HEK293 (cell line): Measurements from ENCODE around the gene MYRFL.

Experiments
- CTCF ChIA-PET: fragments of 350-600 bp; formaldehyde crosslinking; extraction: SDS; loops from one replicate; lab custom pipeline; 2021; ENCODE audit warnings: antibody characterized with exemption; lab: Yijun Ruan, JAX
- POLR2A ChIA-PET: fragments of 300-600 bp; formaldehyde crosslinking; extraction: SDS; loops from one replicate; lab custom pipeline; 2020; ENCODE audit warnings: antibody characterized with exemption, inconsistent platforms; lab: Yijun Ruan, JAX
- H3K27ac ChIP-seq: fragments of 200-500 bp; sonication (Bioruptor generic); 2 replicates; pipeline ENCODE4 v1.5.1; 2014; ENCODE audit warnings: low read depth, low read length, control low read depth, inconsistent platforms; ENCODE audit errors: extremely low read depth
- H3K36me3 ChIP-seq, 2 experiments: fragments of 200-500 bp in 1 of 2; sonication (Bioruptor generic) in 1 of 2; 1 replicate in 1 of 2; 2 replicates in 1 of 2; pipeline ENCODE4 v1.5.1; 2014 to 2017; ENCODE audit warnings: inconsistent platforms in 2 of 2, low read length in 2 of 2; ENCODE audit not compliant: control insufficient read depth in 2 of 2, insufficient read depth in 1 of 2
- H3K4me1 ChIP-seq: fragments of 200-500 bp; sonication (Bioruptor generic); 2 replicates; pipeline ENCODE4 v1.5.1; 2014; ENCODE audit warnings: mild to moderate bottlenecking, low read length, inconsistent platforms; ENCODE audit not compliant: control insufficient read depth, insufficient read depth
- H3K4me3 ChIP-seq: 2 replicates; pipeline ENCODE4 v1.5.1; 2011; ENCODE audit warnings: low read depth, mild to moderate bottlenecking, control low read depth, low read length, moderate library complexity
- H3K9me3 ChIP-seq: fragments of 200-500 bp; sonication (Bioruptor generic); 2 replicates; pipeline ENCODE4 v1.5.1; 2014; ENCODE audit warnings: low read depth, low read length, inconsistent platforms; ENCODE audit not compliant: control insufficient read depth, insufficient read depth
- GLI4 ChIP-seq: fragments of 450-650 bp; formaldehyde crosslinking; IDR thresholded peaks from 2 replicates; pipeline ENCODE4 v1.5.1; 2016; ENCODE audit warnings: missing biosample characterization, missing genetic modification characterization
- IKZF3 ChIP-seq: fragments of 450-650 bp; IDR thresholded peaks from 2 replicates; pipeline ENCODE4 v1.5.0; 2018; ENCODE audit warnings: missing biosample characterization, mild to moderate bottlenecking, missing genetic modification characterization, moderate library complexity
- OVOL3 ChIP-seq: fragments of 450-650 bp; formaldehyde crosslinking; IDR thresholded peaks from 2 replicates; pipeline ENCODE4 v1.5.1; 2016; ENCODE audit warnings: missing biosample characterization, missing genetic modification characterization
- PRDM1 ChIP-seq: fragments of 450-650 bp; formaldehyde crosslinking; IDR thresholded peaks from 2 replicates; pipeline ENCODE4; 2016; ENCODE audit warnings: missing biosample characterization, missing genetic modification characterization
- ZBTB20 ChIP-seq: fragments of 450-650 bp; formaldehyde crosslinking; IDR thresholded peaks from 2 replicates; pipeline ENCODE4 v1.5.1; 2016; ENCODE audit warnings: missing biosample characterization, missing genetic modification characterization
- ZBTB48 ChIP-seq: fragments of 450-650 bp; formaldehyde crosslinking; IDR thresholded peaks from 2 replicates; pipeline ENCODE4 v1.5.1; 2016; ENCODE audit warnings: missing biosample characterization, missing genetic modification characterization
- ZFP3 ChIP-seq: fragments of 450-650 bp; formaldehyde crosslinking; IDR thresholded peaks from 2 replicates; pipeline ENCODE4 v1.5.1; 2016; ENCODE audit warnings: low read depth, missing biosample characterization, missing genetic modification characterization
- ZNF112 ChIP-seq: fragments of 450-650 bp; formaldehyde crosslinking; IDR thresholded peaks from 2 replicates; pipeline ENCODE4 v1.5.0; 2017; ENCODE audit warnings: missing biosample characterization, missing genetic modification characterization
- ZNF221 ChIP-seq: fragments of 450-650 bp; formaldehyde crosslinking; IDR thresholded peaks from 2 replicates; pipeline ENCODE4 v1.5.1; 2017; ENCODE audit warnings: missing biosample characterization, missing genetic modification characterization, borderline replicate concordance
- ZNF23 ChIP-seq: fragments of 450-650 bp; formaldehyde crosslinking; IDR thresholded peaks from 2 replicates; pipeline ENCODE4 v1.5.1; 2016; ENCODE audit warnings: missing biosample characterization, missing genetic modification characterization, borderline replicate concordance
- ZNF248 ChIP-seq: fragments of 450-650 bp; formaldehyde crosslinking; IDR thresholded peaks from 2 replicates; pipeline ENCODE4 v1.5.1; 2017; ENCODE audit warnings: missing biosample characterization, missing genetic modification characterization
- ZNF266 ChIP-seq: fragments of 450-650 bp; formaldehyde crosslinking; IDR thresholded peaks from 2 replicates; pipeline ENCODE4 v1.5.1; 2016; ENCODE audit warnings: missing biosample characterization, missing genetic modification characterization, low read depth
- ZNF335 ChIP-seq: fragments of 450-650 bp; formaldehyde crosslinking; conservative IDR thresholded peaks from 2 replicates; pipeline ENCODE4 v1.5.1; 2016; ENCODE audit warnings: missing biosample characterization, missing genetic modification characterization
- ZNF548 ChIP-seq: fragments of 450-650 bp; formaldehyde crosslinking; IDR thresholded peaks from 2 replicates; pipeline ENCODE4 v1.5.1; 2016; ENCODE audit warnings: missing biosample characterization, missing genetic modification characterization
- ZNF555 ChIP-seq: fragments of 450-650 bp; formaldehyde crosslinking; conservative IDR thresholded peaks from 2 replicates; pipeline ENCODE4 v1.5.1; 2017; ENCODE audit warnings: missing biosample characterization, mild to moderate bottlenecking, missing genetic modification characterization, inconsistent platforms
- ZNF560 ChIP-seq: fragments of 450-650 bp; formaldehyde crosslinking; IDR thresholded peaks from 2 replicates; pipeline ENCODE4 v1.5.1; 2017; ENCODE audit warnings: missing biosample characterization, missing genetic modification characterization, borderline replicate concordance
- ZNF585B ChIP-seq: fragments of 450-650 bp; formaldehyde crosslinking; IDR thresholded peaks from 2 replicates; pipeline ENCODE4 v1.5.1; 2016; ENCODE audit warnings: missing biosample characterization, missing genetic modification characterization
- ZNF623 ChIP-seq: fragments of 450-650 bp; formaldehyde crosslinking; IDR thresholded peaks from 2 replicates; pipeline ENCODE4 v1.5.1; 2016; ENCODE audit warnings: missing biosample characterization, missing genetic modification characterization
- ZNF792 ChIP-seq: fragments of 450-650 bp; formaldehyde crosslinking; IDR thresholded peaks from 2 replicates; pipeline ENCODE4 v1.5.1; 2016; ENCODE audit warnings: missing biosample characterization, missing genetic modification characterization
- ZSCAN23 ChIP-seq: fragments of 450-650 bp; formaldehyde crosslinking; IDR thresholded peaks from 2 replicates; pipeline ENCODE4 v1.5.1; 2016; ENCODE audit warnings: missing biosample characterization, missing genetic modification characterization
- TF ChIP-seq, protein P1 (sequence below): fragments of 450-650 bp; formaldehyde crosslinking; optimal IDR thresholded peaks from 2 replicates; pipeline ENCODE3; 2016; ENCODE audit warnings: missing biosample characterization, mild to moderate bottlenecking, missing genetic modification characterization
- TF ChIP-seq, protein P2 (sequence below): fragments of 450-650 bp; formaldehyde crosslinking; IDR thresholded peaks from 2 replicates; pipeline ENCODE4 v1.5.1; 2016; ENCODE audit warnings: missing biosample characterization, missing genetic modification characterization
- TF ChIP-seq, protein P3 (sequence below): fragments of 450-650 bp; formaldehyde crosslinking; IDR thresholded peaks from 2 replicates; pipeline ENCODE4 v1.5.1; 2016; ENCODE audit warnings: missing biosample characterization, missing genetic modification characterization

The MYRFL gene

DNA sequence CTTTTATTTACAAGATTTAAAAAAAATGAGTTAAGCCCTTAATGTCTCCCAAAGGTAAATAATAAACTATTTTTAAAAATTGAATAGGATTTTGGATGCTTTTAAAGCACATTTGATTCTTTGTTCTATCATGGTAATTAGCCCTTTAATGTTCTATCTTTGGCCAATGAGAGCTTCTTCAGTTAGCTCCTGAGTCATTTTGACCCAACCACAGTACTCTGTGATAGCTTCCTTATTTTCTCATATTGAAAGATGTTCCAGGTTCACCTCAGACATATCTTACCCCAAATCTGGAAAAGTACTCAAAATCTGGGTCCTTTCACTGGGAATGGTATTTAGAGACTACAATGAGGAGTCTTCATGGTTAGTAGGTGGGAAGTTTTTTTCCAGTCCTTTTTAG, 98.0 kb downstream of the MYRFL start:
- Histone ChIP-seq H3K4me3 (no peak overlapping the region), H3K4me1 (no peaks in the 10 kb centered on the region), H3K36me3 (no peaks in the 10 kb centered on the region), H3K27ac (no peak overlapping the region), H3K9me3 (no peaks in the 10 kb centered on the region; the same call in 1 of the 2 replicates)
- CTCF ChIA-PET: interaction anchor here (0.7 kb wide), 1 partner anchor 35 kb away, joined by 3 read pairs; no protein-coding TSS in a partner anchor
- TF ChIP-seq ZSCAN23 (tag by site-specific recombination): no peak
- TF ChIP-seq GLI4: no peak
- no peak for TF ChIP-seq ZNF585B
- no peak for TF ChIP-seq IKZF3 (tag by site-specific recombination)
- TF ChIP-seq, protein P1, sequence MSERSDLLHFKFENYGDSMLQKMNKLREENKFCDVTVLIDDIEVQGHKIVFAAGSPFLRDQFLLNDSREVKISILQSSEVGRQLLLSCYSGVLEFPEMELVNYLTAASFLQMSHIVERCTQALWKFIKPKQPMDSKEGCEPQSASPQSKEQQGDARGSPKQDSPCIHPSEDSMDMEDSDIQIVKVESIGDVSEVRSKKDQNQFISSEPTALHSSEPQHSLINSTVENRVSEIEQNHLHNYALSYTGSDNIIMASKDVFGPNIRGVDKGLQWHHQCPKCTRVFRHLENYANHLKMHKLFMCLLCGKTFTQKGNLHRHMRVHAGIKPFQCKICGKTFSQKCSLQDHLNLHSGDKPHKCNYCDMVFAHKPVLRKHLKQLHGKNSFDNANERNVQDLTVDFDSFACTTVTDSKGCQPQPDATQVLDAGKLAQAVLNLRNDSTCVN (tag by site-specific recombination): no peak
- TF ChIP-seq, protein P2, sequence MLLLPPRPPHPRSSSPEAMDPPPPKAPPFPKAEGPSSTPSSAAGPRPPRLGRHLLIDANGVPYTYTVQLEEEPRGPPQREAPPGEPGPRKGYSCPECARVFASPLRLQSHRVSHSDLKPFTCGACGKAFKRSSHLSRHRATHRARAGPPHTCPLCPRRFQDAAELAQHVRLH: no peak
- TF ChIP-seq ZFP3 (tag by site-specific recombination): no peak
- TF ChIP-seq PRDM1 (tag by site-specific recombination): no peak
- TF ChIP-seq OVOL3 (tag by site-specific recombination): no peak
- TF ChIP-seq ZNF266: no peak
- TF ChIP-seq, all 188 proteins: peak for 0
- POLR2A ChIA-PET: no interaction called here

DNA sequence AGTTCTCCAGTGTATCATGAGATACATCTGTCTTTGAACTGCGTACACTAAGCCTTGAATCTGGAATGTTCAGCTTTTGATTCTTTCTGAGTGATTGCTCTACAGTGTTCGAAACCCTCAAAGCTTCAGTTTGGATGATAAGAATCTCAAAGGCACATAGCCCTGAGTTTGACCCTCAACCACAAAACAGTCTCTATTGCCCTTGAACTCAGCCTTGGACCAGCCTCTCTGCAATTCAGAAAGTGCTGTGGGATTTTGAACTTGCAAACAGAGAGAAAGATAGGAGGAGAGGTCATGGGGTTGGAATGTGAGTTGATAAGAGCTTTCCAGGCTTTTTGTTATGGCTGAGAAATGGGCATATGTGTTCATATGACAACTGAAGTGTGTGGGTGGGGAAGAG, 100.3 kb downstream of the MYRFL start:
- TF ChIP-seq ZBTB20 (tag by site-specific recombination): no peak
- no peak for TF ChIP-seq ZNF560 (tag by site-specific recombination)
- TF ChIP-seq, protein P3, sequence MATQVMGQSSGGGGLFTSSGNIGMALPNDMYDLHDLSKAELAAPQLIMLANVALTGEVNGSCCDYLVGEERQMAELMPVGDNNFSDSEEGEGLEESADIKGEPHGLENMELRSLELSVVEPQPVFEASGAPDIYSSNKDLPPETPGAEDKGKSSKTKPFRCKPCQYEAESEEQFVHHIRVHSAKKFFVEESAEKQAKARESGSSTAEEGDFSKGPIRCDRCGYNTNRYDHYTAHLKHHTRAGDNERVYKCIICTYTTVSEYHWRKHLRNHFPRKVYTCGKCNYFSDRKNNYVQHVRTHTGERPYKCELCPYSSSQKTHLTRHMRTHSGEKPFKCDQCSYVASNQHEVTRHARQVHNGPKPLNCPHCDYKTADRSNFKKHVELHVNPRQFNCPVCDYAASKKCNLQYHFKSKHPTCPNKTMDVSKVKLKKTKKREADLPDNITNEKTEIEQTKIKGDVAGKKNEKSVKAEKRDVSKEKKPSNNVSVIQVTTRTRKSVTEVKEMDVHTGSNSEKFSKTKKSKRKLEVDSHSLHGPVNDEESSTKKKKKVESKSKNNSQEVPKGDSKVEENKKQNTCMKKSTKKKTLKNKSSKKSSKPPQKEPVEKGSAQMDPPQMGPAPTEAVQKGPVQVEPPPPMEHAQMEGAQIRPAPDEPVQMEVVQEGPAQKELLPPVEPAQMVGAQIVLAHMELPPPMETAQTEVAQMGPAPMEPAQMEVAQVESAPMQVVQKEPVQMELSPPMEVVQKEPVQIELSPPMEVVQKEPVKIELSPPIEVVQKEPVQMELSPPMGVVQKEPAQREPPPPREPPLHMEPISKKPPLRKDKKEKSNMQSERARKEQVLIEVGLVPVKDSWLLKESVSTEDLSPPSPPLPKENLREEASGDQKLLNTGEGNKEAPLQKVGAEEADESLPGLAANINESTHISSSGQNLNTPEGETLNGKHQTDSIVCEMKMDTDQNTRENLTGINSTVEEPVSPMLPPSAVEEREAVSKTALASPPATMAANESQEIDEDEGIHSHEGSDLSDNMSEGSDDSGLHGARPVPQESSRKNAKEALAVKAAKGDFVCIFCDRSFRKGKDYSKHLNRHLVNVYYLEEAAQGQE (tag by site-specific recombination): no peak
- TF ChIP-seq OVOL3 (tag by site-specific recombination): no peak
- TF ChIP-seq ZNF335 (tag by site-specific recombination): no peak
- ChIA-PET CTCF (interaction anchor here (0.6 to 1.5 kb wide), 2 partner anchors 25 to 1855 kb away, joined by 4 read pairs; no protein-coding TSS in a partner anchor), POLR2A (no interaction called here)
- Histone ChIP-seq H3K36me3 (no peaks in the 10 kb centered on the region), H3K4me1 (no peaks in the 10 kb centered on the region), H3K4me3 (no peak overlapping the region), H3K9me3 (no peaks in the 10 kb centered on the region), H3K27ac (no peak overlapping the region)

DNA sequence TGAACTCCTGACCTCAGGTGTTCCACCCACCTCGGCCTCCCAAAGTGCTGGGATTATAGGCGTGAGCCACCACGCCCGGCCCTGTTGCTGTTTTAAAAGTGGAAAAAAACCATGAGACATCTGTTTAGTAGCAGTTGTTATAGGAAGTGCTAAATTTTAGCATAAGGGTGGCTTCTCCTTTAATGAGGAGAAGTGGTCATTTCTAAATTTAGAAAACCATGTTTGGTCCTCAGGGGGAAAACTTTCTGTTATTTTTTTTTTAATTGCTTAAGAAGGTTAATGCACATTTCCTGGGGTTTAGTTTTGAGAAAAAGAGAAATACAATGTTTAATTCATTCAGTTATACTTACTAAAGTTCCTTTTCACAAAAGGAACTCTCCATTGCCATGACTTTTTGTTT, 102.1 kb downstream of the MYRFL start:
- Histone ChIP-seq H3K27ac (no peak overlapping the region), H3K36me3 (no peaks in the 10 kb centered on the region), H3K4me1 (no peaks in the 10 kb centered on the region), H3K4me3 (no peak overlapping the region), H3K9me3 (no peaks in the 10 kb centered on the region)
- ChIA-PET CTCF (interaction anchor here (1.2 kb wide), 1 partner anchor 26 kb away, joined by 4 read pairs; no protein-coding TSS in a partner anchor), POLR2A (no interaction called here)
- TF ChIP-seq ZNF221 (no peak), ZNF23 (tag by site-specific recombination) (no peak), ZNF623 (no peak), ZNF555 (tag by site-specific recombination) (no peak), ZNF112 (no peak), ZNF548 (no peak), ZNF792 (no peak), ZNF248 (tag by site-specific recombination) (no peak), ZBTB48 (tag by site-specific recombination) (no peak)
- TF ChIP-seq, protein P2: no peak
